GM12801 (cell line): ENCODE data around the gene HOXA3.

Source experiments
- TF ChIP-seq, protein P1 (sequence below): IDR thresholded peaks from one replicate; pipeline ENCODE4 v1.5.1; 2011; ENCODE audit warnings: control low read depth; ENCODE audit not compliant: insufficient read length; ENCODE audit errors: extremely low read depth

The HOXA3 gene

DNA sequence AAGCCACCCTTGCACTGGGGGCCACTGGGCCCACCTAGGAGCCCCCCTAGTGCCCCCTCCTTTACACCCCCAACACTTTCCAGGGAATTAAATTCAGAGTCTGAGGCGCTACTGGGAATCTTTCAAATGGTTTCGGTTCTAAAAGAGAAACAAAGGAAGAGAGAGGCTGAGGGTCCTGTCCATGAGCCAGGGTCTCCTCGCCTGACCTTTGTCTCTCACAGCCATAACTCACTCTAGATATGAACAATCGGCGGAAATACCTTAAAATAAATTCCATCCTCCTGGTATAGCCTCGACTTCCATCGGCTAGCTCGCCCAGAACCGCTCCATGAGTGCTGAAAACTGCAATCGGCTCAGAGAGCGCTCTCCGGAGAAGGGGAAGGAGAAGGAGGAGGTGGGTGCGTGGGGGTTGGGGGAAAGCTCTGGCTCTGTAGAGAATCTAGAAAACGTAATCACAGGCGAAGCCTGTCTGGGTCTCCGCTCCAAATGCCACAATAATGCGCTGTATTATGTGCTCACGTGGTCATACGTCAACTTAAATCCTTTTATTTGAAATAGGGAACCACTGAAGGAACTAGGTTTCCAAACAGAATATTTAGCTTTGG lies 34.4 kb downstream of the HOXA3 start:
- TF ChIP-seq, protein P1, sequence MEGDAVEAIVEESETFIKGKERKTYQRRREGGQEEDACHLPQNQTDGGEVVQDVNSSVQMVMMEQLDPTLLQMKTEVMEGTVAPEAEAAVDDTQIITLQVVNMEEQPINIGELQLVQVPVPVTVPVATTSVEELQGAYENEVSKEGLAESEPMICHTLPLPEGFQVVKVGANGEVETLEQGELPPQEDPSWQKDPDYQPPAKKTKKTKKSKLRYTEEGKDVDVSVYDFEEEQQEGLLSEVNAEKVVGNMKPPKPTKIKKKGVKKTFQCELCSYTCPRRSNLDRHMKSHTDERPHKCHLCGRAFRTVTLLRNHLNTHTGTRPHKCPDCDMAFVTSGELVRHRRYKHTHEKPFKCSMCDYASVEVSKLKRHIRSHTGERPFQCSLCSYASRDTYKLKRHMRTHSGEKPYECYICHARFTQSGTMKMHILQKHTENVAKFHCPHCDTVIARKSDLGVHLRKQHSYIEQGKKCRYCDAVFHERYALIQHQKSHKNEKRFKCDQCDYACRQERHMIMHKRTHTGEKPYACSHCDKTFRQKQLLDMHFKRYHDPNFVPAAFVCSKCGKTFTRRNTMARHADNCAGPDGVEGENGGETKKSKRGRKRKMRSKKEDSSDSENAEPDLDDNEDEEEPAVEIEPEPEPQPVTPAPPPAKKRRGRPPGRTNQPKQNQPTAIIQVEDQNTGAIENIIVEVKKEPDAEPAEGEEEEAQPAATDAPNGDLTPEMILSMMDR = no peak

DNA sequence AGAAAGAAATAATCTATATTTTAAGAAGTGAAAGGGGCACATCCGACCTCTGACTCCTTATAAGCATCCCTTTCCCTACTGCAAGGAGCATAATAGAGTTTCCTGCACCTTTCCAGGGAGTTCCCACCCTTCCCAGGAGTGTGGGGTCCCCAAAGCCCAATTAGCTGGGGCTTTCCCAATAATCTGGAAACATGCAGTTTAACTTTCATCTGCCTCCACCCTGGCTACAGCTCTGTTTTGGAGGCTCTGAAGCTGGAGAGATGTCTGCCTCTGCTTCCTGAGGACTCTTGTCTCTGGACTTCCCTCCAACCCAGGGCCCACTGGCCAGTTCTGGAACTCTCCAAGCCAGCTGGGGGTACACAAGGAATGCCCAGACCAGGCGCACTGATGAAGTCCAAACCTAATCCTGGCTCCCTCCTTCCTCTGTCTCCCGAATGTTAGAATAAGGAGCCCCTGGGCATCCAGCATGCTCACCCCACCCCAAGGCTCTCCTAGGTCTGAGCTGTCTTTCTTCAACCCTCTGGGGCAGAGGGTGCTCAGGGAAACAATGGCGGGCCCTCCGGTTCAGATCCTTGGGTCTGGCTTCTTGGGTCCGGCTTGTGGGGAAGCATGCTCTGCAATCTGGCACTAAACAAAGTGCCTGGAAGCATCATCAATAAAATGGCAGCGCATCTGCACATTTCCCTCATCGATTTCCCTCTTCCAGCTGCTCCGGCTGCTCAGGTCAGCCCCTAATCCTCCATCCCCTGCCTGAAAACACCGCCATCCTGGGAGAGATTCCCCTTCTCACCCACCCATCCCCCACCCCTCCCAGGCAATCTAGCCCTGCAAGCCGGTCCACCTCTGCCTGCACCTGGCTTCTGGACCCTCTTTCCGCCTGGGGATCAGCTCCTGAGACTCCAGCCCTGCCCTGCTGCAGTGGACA lies 35.2 kb downstream of the HOXA3 start:
- TF ChIP-seq, protein P1 = no peak

DNA sequence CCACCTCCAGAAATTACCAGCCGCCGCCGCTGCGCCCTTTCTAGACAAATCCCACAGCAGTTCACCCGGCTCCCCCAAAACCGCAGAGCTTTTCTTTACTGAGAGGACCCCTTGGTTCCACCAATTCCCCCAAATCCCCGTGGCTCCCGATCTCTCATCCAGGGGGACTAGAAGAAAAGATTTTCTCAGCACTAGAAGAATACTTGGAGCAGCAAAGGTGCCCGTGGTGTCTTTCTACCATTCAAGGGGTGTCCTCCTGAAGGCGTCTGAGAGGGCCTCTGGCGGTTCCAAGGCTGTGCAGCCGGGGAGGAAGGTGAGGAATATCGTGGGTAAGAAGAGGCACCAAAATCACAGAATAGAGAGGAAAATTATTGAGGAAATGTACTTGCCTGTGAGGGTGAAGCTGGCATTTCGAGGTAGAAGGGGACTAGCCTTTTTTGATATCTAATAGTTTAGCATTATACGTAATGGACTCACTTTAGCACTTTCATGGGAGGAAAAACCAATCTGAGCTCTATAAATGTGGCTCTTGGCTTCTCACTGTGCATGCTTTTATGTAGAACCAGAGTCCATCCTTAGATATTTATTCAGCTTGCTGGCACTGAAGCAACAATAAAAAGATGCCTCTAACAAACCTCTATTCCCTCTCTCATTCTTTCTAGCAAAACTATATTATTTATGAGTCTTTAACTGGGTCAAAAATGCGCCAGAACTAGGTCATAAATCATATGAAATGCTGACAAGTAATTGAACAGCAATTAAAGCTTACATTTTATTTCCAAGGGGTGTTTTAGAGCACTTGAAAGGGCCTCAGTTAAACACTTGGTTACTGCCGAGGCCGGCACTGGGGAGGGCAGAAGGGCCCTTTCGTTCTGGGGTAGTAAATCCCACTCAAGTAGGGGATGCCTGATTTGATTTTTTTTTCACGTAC lies 36.1 kb downstream of the HOXA3 start:
- TF ChIP-seq, protein P1 = no peak

DNA sequence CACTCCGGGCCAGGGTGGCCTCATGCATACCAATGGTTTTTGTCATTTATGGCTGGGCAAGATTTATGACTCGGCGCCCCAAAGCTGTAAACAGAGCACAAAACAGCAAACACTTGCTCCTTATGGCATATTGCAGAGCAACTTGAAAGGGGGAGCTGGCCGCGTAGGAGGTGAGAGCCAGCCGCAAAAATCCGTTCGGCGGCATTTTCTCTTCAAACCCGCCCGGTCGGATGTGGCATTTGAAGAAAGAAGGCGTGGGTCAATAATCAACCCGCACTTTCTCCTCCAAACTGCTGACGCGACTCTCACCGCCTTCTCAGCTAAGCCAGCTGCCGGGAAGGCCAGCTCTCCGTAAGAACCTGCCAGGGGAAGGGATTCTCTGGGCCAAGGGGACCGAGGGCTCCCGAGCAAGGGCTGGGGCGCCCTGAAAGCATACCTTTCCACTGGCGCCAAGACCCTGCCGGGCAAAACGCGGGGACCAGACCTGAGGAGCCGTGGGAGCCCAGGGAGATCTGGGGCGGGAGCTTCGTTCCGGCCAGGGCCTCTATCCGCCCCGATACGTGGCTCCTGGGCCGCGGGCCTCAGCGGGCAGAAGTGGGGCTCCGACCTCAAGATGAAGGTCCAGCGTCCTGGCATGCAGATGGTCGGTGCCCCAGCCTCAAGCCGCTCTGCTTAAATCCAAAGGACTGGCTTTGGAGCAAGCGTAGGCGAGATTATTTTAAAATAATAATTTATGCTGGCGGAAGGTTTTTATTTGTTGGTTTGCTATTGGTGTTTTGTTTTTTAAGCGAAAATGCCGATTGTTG lies 37.0 kb downstream of the HOXA3 start:
- TF ChIP-seq, protein P1 = no peak

DNA sequence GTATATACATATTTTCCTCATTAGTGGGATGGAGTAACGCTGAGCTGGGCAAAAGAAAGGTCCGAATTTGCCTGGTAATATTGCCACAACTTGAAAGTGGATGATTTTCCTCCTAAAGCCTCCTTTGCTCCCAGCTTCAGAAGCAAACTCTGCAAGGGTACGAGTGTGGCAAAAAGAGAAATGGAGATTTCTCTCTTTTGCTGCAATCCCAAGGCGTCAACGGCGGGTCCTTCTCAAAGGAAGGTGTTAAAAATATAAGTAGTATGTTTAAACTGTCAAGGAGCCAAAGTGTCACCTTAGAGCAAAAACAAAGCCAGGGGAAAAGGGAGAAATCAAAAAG lies 37.5 kb downstream of the HOXA3 start:
- TF ChIP-seq, protein P1 = no peak

DNA sequence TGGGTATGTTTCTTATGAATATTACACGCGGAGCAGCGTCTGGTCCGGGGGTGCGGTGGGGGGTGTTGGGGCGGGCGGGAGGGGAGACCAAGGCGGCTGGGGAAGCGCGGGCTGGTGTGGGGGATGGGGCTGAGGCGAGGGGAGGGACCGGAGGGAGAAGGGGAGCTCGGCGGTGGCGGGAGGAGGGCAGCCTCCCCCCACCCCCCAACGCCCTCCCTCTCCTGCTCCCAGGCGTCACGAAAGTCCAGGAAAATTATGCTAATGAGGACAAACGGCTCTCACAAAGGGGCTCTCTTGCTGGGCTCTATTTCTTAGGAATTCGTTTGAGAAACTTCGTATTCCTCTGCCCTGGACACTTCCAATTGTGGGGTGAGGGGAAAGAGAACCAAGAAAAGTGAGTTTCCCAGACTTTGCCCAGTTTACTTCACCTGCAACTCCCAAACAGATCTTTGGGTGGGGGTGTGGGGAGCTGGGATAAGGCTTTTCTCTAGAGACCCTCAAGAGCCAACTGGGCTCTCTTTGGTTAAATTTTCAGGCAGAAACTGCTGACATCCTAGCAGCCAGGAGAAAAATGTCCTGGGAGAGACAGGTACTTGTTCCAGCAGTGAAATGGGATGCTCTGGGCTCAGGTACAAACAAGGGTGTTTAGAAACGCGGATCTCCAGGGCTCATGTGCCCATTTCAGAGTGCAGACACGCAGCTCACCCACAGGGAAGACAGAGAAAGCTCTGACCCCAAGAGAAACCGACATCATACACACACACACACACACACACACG lies 38.2 kb downstream of the HOXA3 start:
- TF ChIP-seq, protein P1 = no peak
